ENCODE measurements around the gene NPAS3.

DNA sequence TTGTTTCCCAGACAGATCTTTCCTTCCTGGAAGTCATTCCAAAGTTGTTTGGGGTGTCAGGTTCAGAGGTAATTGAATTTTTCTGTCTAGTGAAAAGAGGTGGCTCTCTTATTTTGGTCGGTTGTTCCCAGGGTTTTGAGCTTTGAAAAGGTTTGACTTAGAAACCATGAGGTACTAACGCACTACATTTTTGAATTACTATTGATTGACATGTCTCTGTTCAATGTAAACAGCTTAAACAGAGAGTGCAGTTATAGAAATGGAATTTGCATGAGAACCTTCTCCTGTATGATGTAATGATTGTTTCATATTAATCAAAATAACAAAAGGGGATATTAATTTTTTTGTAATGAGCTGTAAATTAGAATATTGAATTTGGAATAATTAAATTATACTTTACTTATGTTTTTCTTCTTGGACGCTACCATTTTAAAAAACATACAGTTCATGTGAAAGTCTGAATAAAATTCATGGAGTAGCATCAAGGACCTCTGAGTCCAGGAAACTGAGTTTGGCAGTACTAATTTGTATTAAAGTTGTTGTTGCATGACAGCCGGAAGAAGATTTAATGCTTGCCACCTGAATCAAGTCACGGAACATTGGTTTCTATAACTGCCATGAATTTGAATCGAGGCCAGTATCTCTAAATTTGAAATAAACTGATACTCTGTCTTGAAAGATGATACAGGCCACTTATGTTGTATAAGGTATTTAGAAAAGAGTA lies 41.7 kb downstream of the NPAS3 start:
- TF ChIP-seq, protein P1, sequence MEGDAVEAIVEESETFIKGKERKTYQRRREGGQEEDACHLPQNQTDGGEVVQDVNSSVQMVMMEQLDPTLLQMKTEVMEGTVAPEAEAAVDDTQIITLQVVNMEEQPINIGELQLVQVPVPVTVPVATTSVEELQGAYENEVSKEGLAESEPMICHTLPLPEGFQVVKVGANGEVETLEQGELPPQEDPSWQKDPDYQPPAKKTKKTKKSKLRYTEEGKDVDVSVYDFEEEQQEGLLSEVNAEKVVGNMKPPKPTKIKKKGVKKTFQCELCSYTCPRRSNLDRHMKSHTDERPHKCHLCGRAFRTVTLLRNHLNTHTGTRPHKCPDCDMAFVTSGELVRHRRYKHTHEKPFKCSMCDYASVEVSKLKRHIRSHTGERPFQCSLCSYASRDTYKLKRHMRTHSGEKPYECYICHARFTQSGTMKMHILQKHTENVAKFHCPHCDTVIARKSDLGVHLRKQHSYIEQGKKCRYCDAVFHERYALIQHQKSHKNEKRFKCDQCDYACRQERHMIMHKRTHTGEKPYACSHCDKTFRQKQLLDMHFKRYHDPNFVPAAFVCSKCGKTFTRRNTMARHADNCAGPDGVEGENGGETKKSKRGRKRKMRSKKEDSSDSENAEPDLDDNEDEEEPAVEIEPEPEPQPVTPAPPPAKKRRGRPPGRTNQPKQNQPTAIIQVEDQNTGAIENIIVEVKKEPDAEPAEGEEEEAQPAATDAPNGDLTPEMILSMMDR (IDR thresholded peaks at IDR 0.05) = no peak
- TF ChIP-seq POLR2A (IDR thresholded peaks at IDR 0.05) = no peak
